Sigmoid colon (tissue), 7 donors: Measurements from ENCODE around the gene EEF1A2. TPM values are rescaled to one million over a fixed set of nuclear protein-coding genes. Genes with fewer than 3 reads are reported as not detected.

Experiments
- DNase-seq: peaks from one replicate; pipeline ENCODE4 v3.0.0-alpha.2; 2019
- H3K27ac ChIP-seq, 4 donors: fragments of 200-600 bp; sonication (generic); one replicate each; pipeline ENCODE4 v1.5.1; 2016 to 2019; ENCODE audit warnings: mild to moderate bottlenecking in 1 of 4
- H3K27me3 ChIP-seq, 3 donors: fragments of 200-600 bp; sonication (generic); one replicate each; pipeline ENCODE4 v1.5.1; 2019; ENCODE audit warnings: mild to moderate bottlenecking in 1 of 3
- H3K36me3 ChIP-seq, 4 donors: fragments of 200-600 bp; sonication (generic); one replicate each; pipeline ENCODE4 v1.5.1; 2016 to 2019
- H3K4me1 ChIP-seq, 4 donors: fragments of 200-600 bp; sonication (generic); one replicate each; pipeline ENCODE4 v1.5.1; 2017 to 2019
- H3K4me3 ChIP-seq, 4 donors: fragments of 200-600 bp; sonication (generic); one replicate each; pipeline ENCODE4 v1.5.1; 2017 to 2019; ENCODE audit warnings: mild to moderate bottlenecking in 2 of 4, moderate library complexity in 1 of 4
- H3K9me3 ChIP-seq, 4 donors: fragments of 200-600 bp in 3 of 4; sonication (generic) in 3 of 4; one replicate each; pipeline versions ENCODE4 v1.5.1 to v1.6.1; 2013 to 2019
- CTCF ChIP-seq, 4 experiments: fragments of 450-650 bp in 3 of 4; fragments of 200-600 bp in 1 of 4; IDR thresholded peaks; one replicate each; pipeline ENCODE4 v1.5.1; 2016 to 2019; ENCODE audit warnings: antibody characterized with exemption in 4 of 4, mild to moderate bottlenecking in 3 of 4, moderate library complexity in 2 of 4
- EP300 ChIP-seq, 4 donors: sonication (generic); formaldehyde crosslinking; IDR thresholded peaks; one replicate each; pipeline ENCODE4 v1.6.1; 2017; ENCODE audit warnings: antibody characterized with exemption in 4 of 4
- POLR2A ChIP-seq, 2 donors: fragments of 450-650 bp; IDR thresholded peaks; one replicate each; pipeline ENCODE4 v1.6.1; 2016; ENCODE audit warnings: antibody characterized with exemption in 2 of 2, mild to moderate bottlenecking in 2 of 2, moderate library complexity in 2 of 2
- POLR2AphosphoS5 ChIP-seq, 4 donors: sonication (generic); formaldehyde crosslinking; IDR thresholded peaks; one replicate each; pipeline ENCODE4 v1.6.1; 2017; ENCODE audit warnings: antibody characterized with exemption in 4 of 4
- WGBS, 2 donors: extraction: QIAGEN DNeasy Blood & Tissue Kit; methylation state at CpG; one replicate each; pipeline ENCODE4 v1.1.7; 2013; 5-methylcytosine and 5-hydroxymethylcytosine counted together
- intact Hi-C: fragments of 100-400 bp; cut with DNase I; formaldehyde crosslinking; loops from one replicate; pipeline ENCODE4 v1.15.1; 2023
- polyA plus RNA-seq, 3 donors: library from polyadenylated mRNA; stranded (reverse); fragments of 200-250 nt; gene quantifications; one replicate each; pipeline ENCODE4 v1.2.3, GENCODE V29; 2013
- total RNA-seq, 4 donors: library from RNA; depleted of rRNA; stranded (reverse); fragments of >200 nt; gene quantifications; one replicate each; pipeline ENCODE4 v1.1.0, GENCODE V29; 2016
- donor health status: healthy with polysubstance abuse.
- donor health status: Bipolar disorder and iron deficiency.
- donor health status: healthy.

Gene EEF1A2
- total and polyA plus RNA-seq, 7 donors = 2.8 to 14.3 (median 7.8) TPM

DNA sequence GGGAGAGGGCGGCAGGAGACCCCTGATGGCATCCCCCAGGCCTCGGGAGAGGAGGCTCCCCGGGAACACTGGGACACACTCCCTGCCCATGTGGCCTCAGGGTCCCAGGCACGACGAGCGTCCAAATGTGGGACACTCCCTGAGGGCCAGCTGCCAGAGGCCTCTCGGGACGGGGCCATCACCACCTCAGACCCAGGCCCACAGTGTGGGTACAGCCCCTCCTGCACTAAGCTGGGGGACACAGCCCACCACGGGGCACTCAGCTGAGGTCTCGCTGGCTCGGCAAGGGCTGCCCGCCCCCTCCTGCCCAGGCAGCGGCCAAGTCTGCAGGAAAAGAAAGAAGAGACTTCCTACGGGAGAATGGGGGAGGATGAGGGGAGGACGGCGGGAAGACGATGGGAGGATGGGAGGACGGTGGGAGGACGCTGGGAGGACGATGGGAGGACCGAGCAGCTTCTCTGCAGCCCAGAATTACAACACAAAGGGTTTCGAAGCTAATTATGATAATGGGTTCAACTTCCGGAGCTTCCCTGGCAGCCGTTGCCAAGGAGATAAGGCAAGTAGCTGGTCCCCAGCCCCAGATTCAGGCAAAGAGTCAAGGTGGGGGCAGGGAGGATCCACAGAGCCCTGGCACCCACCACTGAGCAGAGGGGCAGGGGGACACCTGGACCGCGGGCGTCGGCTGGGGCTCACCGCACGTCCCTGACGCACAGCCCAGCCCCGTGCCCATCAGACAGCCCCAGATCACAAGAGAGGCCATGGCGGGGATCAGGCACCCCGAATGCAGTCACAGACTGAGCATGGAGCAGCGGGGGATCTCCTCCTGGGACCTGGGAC lies 43.9 kb downstream of the EEF1A2 start:
- H3K27ac ChIP-seq = no peak overlapping the region
- TF ChIP-seq POLR2A (IDR thresholded peaks at IDR 0.05) (no peak), EP300 (IDR thresholded peaks at IDR 0.05) (no peak), POLR2AphosphoS5 (IDR thresholded peaks at IDR 0.05) (no peak), CTCF (IDR thresholded peaks at IDR 0.05) (no peak)
- WGBS, 2 donors = 45 to 54% methylated on average over 35 of the region's 35 CpGs
- H3K4me3 ChIP-seq = no peak overlapping the region
- H3K36me3 ChIP-seq = no peaks in the 10 kb centered on the region
- H3K4me1 ChIP-seq = peaks cover 0 to 11% (median 6%) of the 10 kb centered on the region in 4 donors
- intact Hi-C loops = no loop called here
- peaks cover 5 to 97% (median 72%) of the 10 kb centered on the region in 3 donors for H3K27me3 ChIP-seq
- H3K9me3 ChIP-seq = no peaks in the 10 kb centered on the region
- DNase-seq = no peak

GRCh38 chr20:63452821-63453523 lies 45.9 kb downstream of the EEF1A2 start:
- Histone ChIP-seq H3K36me3 (no peaks in the 10 kb centered on the region), H3K4me1 (peaks cover 0 to 11% (median 6%) of the 10 kb centered on the region in 4 donors), H3K27me3 (peaks cover 5 to 99% (median 75%) of the 10 kb centered on the region in 3 donors), H3K27ac (no peak overlapping the region), H3K4me3 (no peak overlapping the region), H3K9me3 (no peaks in the 10 kb centered on the region)
- 59 to 62% methylated on average over 46 of the region's 46 CpGs for WGBS, 2 donors
- intact Hi-C loops = no loop called here
- no peak for TF ChIP-seq POLR2AphosphoS5 (IDR thresholded peaks at IDR 0.05)
- TF ChIP-seq POLR2A (IDR thresholded peaks at IDR 0.05) = no peak
- no peak for TF ChIP-seq EP300 (IDR thresholded peaks at IDR 0.05)
- TF ChIP-seq CTCF (IDR thresholded peaks at IDR 0.05) = no peak
- DNase-seq = no peak

DNA sequence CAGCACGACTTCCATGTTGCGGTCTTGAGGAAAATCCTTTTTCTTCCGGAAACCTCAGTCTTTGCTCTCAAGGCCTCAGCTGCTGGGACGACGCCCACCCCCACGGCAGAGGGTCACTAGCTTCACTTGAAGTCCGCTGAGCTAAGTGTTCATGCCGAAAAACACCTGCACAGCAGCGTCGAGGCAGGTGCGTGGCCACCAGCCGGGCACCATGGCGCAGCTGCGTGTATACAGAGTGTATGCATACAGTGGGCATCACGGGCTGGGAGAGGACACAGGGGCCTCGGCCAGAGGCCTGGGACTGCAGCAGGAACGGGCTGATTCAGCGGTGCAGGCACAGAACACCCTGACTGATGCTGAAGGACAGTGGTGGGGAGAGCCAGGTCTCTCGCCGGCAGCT lies 46.5 kb downstream of the EEF1A2 start:
- Histone ChIP-seq H3K27me3 (peaks cover 5 to 99% (median 72%) of the 10 kb centered on the region in 3 donors), H3K4me1 (peaks cover 0 to 11% (median 6%) of the 10 kb centered on the region in 4 donors), H3K27ac (no peak overlapping the region), H3K9me3 (no peaks in the 10 kb centered on the region), H3K36me3 (no peaks in the 10 kb centered on the region), H3K4me3 (no peak overlapping the region)
- DNase-seq = no peak
- 83 to 91% methylated on average over 20 of the region's 20 CpGs for WGBS, 2 donors
- intact Hi-C loops = no loop called here
- TF ChIP-seq POLR2A (IDR thresholded peaks at IDR 0.05) = no peak
- TF ChIP-seq CTCF (IDR thresholded peaks at IDR 0.05) = no peak
- no peak for TF ChIP-seq EP300 (IDR thresholded peaks at IDR 0.05)
- TF ChIP-seq POLR2AphosphoS5 (IDR thresholded peaks at IDR 0.05) = no peak

- Histone ChIP-seq H3K4me3 (no peak overlapping the region), H3K27ac (no peak overlapping the region), H3K4me1 (peaks cover 0 to 11% (median 6%) of the 10 kb centered on the region in 4 donors), H3K27me3 (peaks cover 3 to 99% (median 72%) of the 10 kb centered on the region in 3 donors), H3K36me3 (no peaks in the 10 kb centered on the region), H3K9me3 (no peaks in the 10 kb centered on the region)
- no peak for TF ChIP-seq EP300 (IDR thresholded peaks at IDR 0.05)
- TF ChIP-seq CTCF (IDR thresholded peaks at IDR 0.05) = no peak
- no peak for TF ChIP-seq POLR2AphosphoS5 (IDR thresholded peaks at IDR 0.05)
- TF ChIP-seq POLR2A (IDR thresholded peaks at IDR 0.05) = no peak
- no peak for DNase-seq
- 88 to 93% methylated on average over 17 of the region's 17 CpGs for WGBS, 2 donors
- intact Hi-C loops = no loop called here
Measured at GRCh38 chr20:63451821-63452220, 47.1 kb downstream of the EEF1A2 start.
